HFFc6 (cell line): ENCODE measurements around the gene B4GAT1. TPM values are rescaled to one million over a fixed set of nuclear protein-coding genes. Genes with fewer than 3 reads are reported as not detected.

ENCODE experiments used
- DNase-seq: peaks from one replicate; pipeline ENCODE4 v3.0.0-alpha.2; 2018
- H3K27ac Mint-ChIP-seq: 2 replicates; pipeline ENCODE4 v1.8.0; 2020; ENCODE audit warnings: mild to moderate bottlenecking, mixed read lengths
- H3K27me3 Mint-ChIP-seq: 2 replicates; pipeline ENCODE4 v1.8.0; 2021; ENCODE audit warnings: mild to moderate bottlenecking, moderate library complexity, mixed read lengths; ENCODE audit not compliant: insufficient read depth
- H3K36me3 Mint-ChIP-seq: 2 replicates; pipeline ENCODE4 v1.8.0; 2021; ENCODE audit warnings: low read depth, mixed read lengths
- H3K4me1 Mint-ChIP-seq: 2 replicates; pipeline ENCODE4 v1.8.0; 2020; ENCODE audit warnings: low read depth, mixed read lengths
- H3K4me3 Mint-ChIP-seq: 2 replicates; pipeline ENCODE4 v1.8.0; 2020; ENCODE audit warnings: mild to moderate bottlenecking, moderate library complexity, mixed read lengths
- H3K9me3 Mint-ChIP-seq: 2 replicates; pipeline ENCODE4 v1.8.0; 2020; ENCODE audit warnings: mild to moderate bottlenecking, mixed read lengths
- total RNA-seq, 6 experiments: library from RNA; stranded (reverse); fragmentation: NEBNext Ultra II Directional; extraction: Animal tissue kit (Norgen Biotek cat#: 25700); gene quantifications; 2 replicates in 1 of 6; 3 replicates in 5 of 6; pipeline ENCODE4 v1.2.3, GENCODE V29; 2021
- TF ChIP-seq, protein P1 (sequence below): fragments of 200-600 bp; sonication (generic); IDR thresholded peaks from 2 replicates; pipeline ENCODE4 v1.5.0; 2021; ENCODE audit warnings: antibody characterized with exemption, mild to moderate bottlenecking

The B4GAT1 gene
- total RNA-seq, 6 experiments from 2014 or later = 21.5 to 26.4 (median 24.3) TPM

GRCh38 chr11:66327171-66328030 is 20.0 kb downstream of the B4GAT1 start:
- Mint-ChIP-seq H3K27ac (peak overlapping the region; percentile 88), H3K27me3 (peaks cover 13% of the 10 kb centered on the region), H3K9me3 (no peaks in the 10 kb centered on the region), H3K4me1 (peaks cover 53% of the 10 kb centered on the region), H3K4me3 (peak overlapping the region; percentile 44), H3K36me3 (no peaks in the 10 kb centered on the region)
- peak; percentile 68 for DNase-seq
- TF ChIP-seq, protein P1, sequence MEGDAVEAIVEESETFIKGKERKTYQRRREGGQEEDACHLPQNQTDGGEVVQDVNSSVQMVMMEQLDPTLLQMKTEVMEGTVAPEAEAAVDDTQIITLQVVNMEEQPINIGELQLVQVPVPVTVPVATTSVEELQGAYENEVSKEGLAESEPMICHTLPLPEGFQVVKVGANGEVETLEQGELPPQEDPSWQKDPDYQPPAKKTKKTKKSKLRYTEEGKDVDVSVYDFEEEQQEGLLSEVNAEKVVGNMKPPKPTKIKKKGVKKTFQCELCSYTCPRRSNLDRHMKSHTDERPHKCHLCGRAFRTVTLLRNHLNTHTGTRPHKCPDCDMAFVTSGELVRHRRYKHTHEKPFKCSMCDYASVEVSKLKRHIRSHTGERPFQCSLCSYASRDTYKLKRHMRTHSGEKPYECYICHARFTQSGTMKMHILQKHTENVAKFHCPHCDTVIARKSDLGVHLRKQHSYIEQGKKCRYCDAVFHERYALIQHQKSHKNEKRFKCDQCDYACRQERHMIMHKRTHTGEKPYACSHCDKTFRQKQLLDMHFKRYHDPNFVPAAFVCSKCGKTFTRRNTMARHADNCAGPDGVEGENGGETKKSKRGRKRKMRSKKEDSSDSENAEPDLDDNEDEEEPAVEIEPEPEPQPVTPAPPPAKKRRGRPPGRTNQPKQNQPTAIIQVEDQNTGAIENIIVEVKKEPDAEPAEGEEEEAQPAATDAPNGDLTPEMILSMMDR = peak; percentile 19; the same call in 1 of the 2 replicates

DNA sequence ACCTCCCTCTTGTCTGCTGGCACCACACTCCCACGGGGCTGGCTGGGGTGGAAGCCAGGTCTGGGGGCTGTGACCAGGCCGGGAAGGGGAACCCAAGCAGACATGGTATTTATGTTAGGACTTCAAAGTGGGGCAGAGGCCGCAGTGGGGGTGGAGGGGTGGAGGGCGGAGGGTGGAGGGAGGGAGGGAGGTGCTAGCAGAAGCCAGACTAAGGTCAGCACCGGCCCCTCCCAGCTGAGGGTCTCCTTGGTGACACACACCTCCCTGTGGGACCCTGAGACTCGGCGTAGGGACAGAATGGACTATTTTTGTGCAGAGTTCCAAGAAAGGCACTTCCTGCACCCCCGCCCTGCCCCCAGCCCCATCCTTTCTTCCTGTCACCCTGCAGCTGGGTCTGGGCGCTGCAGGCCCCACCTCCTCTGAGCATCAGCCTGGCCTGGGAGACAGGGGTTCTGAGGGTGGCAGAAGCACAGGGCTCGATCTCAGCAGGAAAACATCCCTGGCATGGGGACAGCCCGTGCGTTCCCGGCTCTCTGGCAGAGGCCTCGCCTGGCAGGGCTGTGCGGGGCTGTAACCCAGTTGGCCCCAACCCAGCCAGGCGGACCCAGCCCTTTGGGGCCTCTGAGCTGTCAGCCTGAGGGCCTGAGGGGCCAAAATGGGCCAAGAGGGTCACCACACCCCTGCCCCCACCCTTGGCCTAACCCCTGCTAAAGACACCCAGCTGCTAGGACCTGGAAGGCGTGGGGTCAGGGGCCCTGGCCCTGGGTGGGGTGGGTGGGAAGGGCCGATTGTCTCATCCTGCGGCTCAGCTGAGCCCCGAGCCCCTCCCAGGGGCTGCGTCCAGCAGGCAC is 20.9 kb downstream of the B4GAT1 start:
- Mint-ChIP-seq H3K27me3 (peaks cover 13% of the 10 kb centered on the region), H3K4me3 (peak overlapping the region; percentile 50), H3K36me3 (no peaks in the 10 kb centered on the region), H3K4me1 (peaks cover 53% of the 10 kb centered on the region), H3K9me3 (no peaks in the 10 kb centered on the region), H3K27ac (peak overlapping the region; percentile 92)
- TF ChIP-seq, protein P1 = no peak
- peak; percentile 54 for DNase-seq

- Mint-ChIP-seq H3K4me1 (peaks cover 53% of the 10 kb centered on the region), H3K4me3 (no peak overlapping the region), H3K36me3 (peaks cover 2% of the 10 kb centered on the region; the same call in 1 of the 2 replicates), H3K9me3 (peaks cover 2% of the 10 kb centered on the region), H3K27ac (peak overlapping the region; percentile 27; the same call in 1 of the 2 replicates), H3K27me3 (peaks cover 10% of the 10 kb centered on the region)
- DNase-seq = no peak
- TF ChIP-seq, protein P1 = no peak
These were observed 22.2 kb downstream of the B4GAT1 start for GRCh38 chr11:66325263-66325671.

DNA sequence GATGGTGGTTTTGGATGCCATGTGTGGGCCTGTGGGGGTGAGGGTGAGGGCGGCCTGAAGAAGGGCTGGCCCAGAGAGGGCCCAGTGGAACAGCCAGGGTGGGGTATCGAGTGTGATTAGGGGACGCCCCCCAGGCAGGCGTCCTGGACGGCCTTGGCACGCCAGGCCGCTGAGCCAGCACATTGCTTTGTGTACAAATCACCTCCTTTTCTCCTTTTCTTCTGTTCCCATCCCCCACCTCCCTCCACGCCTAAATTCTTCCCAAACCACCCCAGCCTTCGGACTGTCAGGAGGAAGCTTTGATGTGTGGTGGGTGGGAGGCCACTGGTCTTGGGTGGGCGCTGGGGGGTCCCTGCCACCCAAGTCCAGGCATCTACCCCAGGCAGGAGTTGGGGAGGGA is 22.8 kb downstream of the B4GAT1 start:
- no peak for DNase-seq
- Mint-ChIP-seq H3K27ac (peak overlapping the region; percentile 70), H3K4me3 (no peak overlapping the region), H3K4me1 (peaks cover 53% of the 10 kb centered on the region), H3K27me3 (peaks cover 7% of the 10 kb centered on the region), H3K36me3 (peaks cover 7% of the 10 kb centered on the region; the same call in 1 of the 2 replicates), H3K9me3 (peaks cover 6% of the 10 kb centered on the region)
- TF ChIP-seq, protein P1 = no peak

- Mint-ChIP-seq H3K4me3 (no peak overlapping the region), H3K9me3 (peaks cover 9% of the 10 kb centered on the region), H3K36me3 (peaks cover 7% of the 10 kb centered on the region; the same call in 1 of the 2 replicates), H3K27me3 (no peaks in the 10 kb centered on the region; the same call in none of the 2 replicates), H3K4me1 (peaks cover 55% of the 10 kb centered on the region), H3K27ac (no peak overlapping the region)
- TF ChIP-seq, protein P1 = no peak
- DNase-seq = no peak
These were observed 23.7 kb downstream of the B4GAT1 start for GRCh38 chr11:66323684-66324083.
